CD4-positive, alpha-beta T cell treated with Interleukin-4 for 1 hour (primary cell): ENCODE results near the gene RGS6.
"Not testable (repeated sequence)": the region's sequence is repeated elsewhere in the genome, so short reads cannot be mapped to it uniquely, and the experiment has no call there.

Source experiments
- DNase-seq, 2 donors: peaks; one replicate each; pipeline ENCODE4 v3.0.0-alpha.2; 2020 to 2022

The RGS6 gene

DNA sequence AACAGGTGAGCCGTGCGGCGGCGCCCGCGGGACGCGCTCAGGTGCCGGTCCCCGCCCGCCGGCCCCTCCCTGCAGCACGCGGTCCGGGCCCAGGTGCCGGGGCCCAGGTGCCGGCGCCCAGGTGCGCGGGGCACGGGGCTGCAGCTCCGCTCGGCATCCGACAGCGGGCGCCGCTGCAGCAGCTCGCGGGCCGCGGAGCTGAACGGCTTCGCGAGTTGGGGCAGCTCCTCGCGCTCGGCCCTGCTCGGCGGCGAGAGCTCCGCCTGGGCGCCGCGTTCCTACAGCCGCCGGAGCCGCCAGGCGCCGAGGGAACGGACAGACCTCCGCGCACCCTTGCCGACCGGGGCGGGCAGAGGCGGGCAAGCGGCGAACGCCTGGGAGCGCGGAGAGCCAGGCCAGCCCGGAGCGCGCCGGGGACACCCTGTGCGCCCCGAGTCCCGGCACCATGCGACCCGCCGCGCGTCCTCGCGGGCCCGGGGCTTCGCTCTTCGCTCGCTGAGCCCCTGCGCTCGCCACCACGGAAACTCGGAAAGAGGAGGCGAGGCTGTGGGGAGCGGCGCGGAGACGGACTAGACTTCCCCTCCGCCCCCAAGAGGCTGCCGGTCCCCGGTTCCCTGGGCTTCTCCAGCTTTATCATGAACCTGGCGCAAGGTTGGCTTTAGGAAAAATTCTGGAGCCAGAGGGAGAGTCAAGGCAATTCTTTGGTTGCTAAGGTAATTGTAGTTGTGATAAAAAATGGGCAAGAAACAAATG is at the start of gene RGS6:
RGS6 (plus strand) TSS at position 201 of the 753 bp plus-strand sequence.
- no peak for DNase-seq

DNA sequence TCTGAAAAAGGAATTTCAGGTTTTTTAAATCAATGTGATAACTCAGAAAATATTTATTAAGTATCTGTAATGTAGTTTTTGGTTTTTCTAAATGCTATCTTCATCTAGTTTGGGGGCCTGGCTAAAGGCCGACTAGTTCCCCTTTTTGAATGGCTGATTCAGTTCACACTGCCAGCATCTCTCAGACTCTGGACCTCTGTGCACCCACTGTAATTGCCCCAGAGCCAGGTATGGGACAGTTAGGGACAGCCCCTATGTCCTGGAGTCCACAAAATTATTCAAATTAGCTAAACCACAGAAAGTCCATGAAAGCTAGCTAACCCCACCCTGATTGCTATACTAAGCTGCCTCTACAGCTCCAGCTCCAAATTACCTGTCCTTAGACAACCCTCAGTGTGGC is 49.1 kb upstream of the RGS6 start:
- DNase-seq, result no peak

DNA sequence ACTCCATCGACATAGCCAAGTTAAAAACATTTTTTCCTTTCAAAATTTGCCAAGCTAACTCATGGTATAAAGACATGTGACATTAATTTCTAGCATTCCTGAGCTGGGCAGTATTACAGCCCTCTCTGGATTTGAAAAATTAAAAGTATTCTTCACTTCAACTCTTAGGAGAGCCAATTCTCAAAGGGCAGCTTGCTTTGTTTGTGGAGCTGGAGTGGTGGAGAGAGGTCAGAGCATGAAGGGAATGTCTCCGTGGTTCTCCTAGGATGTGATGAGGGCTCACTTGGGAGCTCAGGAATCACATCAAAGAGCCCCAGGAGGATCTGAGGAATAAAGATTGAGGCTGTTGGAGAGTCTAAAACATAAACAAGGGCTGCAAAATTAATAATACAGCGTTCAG is 46.9 kb upstream of the RGS6 start:
- no peak for DNase-seq

DNA sequence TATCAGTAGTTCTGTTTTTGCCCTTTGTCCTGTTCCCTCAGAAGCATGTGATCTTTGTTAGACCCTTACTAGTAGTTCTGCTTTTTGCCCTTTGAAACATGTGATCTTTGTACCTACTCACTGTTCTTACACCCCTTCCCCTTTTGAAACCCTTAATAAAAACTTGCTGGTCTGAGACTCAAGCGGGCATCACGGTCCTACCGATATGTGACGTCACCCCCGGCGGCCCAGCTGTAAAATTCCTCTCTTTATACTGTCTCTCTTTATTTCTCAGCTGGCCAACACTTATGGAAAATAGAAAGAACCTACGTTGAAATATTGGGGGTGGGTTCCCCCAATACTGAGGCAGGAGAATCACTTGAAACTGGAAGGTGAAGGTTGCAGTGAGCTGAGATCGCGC is 44.4 kb upstream of the RGS6 start:
- not testable (repeated sequence) for DNase-seq

DNA sequence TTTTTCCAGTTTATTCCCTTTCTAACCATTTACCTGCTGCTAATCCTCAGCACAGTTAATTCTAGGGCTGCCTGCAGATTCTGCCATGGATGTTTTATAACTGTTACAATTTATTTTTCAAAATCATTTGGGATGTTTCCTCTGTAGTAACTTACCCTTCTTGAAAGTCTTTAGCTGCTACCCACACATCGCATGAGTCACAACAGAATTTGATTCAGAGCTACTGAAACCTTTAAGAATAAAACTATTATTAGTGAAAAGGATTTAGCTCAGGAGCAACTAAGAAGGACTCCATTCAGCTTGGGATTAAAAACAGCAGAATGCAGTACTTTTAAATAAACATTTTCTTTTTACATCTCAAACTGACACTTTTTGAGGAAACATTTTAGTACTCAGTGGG is 41.7 kb upstream of the RGS6 start:
- DNase-seq, result no peak

DNA sequence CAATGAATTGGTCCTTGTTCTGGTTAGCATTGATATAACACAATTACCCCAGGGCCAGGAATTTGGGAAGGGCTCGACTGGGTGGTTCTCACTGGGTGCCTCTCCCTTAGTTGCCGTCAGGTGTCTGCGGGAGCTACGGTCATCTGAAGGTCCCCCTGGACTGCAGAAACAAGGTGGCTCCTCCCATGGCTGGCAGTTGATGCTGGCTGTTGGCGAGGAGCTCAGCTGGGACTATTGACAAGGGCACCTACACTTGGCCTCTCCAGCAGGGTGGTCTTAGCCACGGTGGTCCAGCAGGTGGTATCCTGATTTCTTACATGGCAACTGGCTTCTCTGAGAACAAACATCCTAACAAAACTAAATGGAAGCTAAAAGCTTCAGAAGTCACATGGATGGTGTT is 41.0 kb upstream of the RGS6 start:
- no peak for DNase-seq

DNA sequence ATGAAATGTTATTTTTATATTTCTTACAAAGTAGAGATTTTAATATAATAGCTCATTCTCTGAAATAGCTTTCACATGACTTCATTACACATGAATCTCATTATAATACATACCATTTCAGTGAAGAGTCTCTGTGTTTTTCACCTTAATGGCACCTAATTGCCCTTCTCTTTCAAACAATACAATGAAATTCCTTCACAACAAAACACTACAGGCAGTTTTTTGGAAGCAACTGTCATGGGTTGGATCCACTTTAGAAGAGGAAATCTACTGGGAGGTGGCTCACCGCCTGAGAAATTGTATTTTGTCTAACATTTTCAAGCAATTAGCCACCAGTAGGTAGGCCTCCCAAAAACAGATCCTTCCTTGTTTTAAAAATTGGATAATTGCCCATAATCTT is 40.3 kb upstream of the RGS6 start:
- DNase-seq, result no peak

DNA sequence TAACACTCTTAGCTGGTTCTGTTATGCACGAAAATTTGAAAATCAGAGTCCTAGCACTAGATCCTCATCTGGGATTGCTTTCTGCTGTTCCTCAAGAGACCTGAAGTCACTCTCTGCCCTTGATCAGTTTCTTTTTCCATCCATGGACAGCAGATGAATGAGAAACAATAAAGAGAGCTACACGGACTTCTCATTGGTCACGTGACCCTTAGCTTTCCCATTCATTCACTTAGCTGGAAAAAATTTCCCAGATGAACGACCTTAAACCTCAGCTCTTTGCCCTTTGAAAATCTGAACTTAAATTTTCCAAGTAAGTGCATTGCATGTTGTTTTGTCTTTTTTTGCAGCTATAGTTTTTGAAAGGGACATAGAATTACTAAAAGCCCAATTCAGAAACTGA is 27.2 kb upstream of the RGS6 start:
- no peak for DNase-seq

DNA sequence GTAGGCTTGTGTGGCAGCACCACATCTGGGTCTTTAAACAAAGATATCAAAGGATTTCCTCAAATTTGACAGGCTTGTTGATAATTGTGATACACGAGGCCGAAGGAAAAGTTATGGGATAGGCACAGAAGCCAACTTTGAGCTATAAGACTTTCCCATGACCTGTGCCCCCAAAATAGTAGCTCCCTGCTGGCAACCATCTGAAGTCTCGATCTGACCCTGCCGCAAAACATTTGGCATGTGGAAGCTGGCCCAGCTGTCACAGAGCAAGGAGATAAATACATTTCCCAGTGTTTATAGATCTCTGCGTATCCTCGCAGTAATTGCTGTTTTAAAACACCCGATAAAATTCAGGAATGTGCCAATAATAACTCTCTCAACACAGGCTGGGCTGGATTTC is 26.4 kb upstream of the RGS6 start:
- no peak for DNase-seq

DNA sequence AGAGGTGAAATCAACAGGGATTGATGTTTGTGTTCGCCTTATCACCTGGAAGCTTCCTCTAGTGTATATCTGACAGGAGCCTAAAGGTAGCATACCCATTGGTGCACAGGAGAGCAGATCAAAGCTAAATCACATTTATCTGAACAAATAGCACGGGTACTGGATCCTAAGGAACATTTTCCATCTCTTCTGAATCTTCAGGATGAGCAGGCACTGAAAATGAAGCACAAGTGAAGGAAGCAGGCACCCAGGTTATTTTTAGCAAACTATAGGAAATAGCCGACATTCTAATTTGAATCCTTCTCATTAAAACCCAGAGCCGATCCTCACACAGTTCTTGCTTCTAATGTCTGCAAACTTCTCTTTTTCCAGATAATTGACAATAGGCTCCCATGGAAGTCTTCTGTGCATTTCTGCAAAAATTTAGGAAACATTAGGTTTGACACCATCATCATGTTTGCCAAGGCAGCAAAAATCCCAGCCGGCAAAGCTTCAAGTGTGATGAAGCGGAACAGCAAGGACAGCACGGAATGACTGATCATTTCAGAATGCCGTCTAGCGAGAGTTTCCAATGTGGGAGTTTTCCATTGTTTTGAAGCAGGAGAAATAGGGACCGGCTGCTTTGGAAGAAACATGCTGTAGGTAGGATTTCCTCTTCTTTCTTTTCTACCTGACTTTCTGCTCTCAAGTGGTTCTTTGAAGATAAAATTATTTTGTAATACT is 24.3 kb upstream of the RGS6 start:
- DNase-seq, result no peak

DNA sequence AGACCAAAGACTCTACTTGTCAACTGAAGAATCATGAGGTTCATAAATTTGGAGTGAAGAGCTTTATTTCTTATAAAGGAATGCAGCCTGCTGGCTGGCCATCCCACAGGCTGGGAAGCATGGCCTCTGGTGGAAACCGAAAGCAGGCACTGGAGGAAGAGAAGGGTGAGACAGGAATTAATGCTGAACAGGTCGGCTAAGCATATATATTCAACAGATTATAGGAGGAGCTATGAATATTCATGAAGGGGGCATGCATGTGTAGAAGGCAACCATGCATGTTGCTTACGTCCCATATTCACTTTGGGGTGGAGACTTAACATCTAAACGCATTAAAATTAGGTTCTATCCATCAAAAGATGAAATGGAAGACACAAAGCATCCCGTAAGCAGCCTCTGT is 20.6 kb upstream of the RGS6 start:
- DNase-seq, result no peak

DNA sequence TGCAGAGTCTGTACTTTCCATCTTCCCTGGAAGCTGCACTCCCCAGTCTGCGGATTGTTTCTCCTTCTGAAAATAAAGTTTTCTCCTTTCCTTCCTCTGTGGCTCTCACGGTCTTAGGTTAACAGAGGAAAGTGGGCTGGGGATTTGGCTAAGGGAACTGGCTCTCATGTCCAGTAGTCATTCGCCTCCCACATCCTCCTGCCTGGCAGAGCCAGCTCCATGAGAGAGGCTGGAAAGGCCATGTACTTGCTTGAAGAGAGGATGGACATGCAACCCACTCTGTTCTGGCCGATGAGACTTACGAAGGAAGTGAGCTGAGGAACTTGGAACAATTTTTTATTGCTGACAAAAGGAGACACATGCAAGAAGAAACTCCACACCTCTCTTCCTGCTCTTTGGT is 18.9 kb upstream of the RGS6 start:
- DNase-seq, result no peak

DNA sequence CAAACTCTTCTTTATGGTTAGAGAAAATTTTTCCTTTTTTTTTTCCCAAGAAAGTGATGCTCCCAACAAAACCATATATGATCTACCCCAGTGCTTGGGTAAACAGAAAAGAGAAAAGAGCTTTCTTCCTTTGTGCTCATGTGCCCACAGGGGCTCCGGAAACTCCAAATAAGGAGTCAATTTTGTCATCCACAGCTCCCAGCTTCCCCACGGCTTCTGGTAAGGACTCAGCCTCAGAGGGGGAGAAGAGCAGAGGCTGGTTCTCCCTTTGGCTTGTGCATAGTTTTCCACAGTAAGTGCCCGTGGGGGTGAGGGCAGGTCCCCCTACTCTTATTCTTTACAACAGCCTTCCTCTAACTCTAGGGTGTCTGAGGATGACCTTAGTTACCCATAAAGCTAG is 13.3 kb upstream of the RGS6 start:
- DNase-seq, result no peak

DNA sequence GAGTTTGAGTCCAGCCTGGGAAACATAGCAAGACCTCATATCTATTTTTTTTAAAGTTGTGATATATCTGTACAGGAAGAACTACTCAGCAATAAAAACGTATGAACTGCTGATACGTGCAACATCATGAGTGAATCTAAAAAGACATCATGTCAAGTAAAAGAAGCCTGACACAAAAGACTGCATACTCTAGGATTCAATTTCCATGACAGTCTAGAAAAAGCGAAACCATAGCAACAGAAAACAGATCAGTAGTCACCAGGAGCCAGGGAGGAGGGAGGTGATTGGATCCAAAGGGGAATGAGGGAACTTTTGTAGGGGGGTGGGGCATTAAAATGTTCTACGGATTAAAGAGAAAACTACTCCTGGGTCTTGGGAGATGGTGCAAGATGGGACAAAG is 8.7 kb upstream of the RGS6 start:
- DNase-seq, result no peak

DNA sequence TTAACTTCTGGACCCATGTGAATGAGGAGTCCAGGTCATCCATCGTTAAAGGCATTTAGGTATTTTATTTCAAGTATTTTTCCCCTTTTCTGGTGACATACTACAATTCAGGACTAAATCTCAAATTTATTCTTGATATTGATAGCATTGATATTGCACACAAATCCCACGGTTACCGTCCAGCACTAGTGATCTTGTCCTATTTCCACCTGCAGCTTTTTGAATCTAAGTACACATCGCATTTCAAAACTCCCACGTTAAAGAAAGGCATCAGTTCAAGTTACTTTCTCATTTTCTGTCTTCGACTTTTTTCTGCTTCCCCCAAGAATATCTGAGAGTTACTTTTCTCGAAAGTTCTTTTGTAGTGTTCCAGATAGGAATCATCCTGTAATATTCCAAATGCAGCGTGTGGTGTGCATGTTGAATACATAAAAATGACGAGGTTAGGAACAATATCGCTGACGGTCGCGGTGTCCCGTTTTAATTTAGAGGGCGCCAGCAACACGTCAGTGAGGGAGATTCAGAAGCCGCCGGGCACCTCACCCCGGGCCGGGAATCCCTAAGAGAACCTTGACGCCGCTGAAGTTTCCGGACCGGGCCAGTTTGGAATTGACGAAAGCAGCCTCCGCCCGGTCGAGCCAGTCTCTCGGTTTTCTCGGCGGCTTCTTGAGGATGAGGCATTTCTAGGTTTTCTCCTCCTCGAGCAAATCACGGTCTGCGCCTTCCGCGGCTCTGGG is 569 bp upstream of the RGS6 start:
- no peak for DNase-seq

DNA sequence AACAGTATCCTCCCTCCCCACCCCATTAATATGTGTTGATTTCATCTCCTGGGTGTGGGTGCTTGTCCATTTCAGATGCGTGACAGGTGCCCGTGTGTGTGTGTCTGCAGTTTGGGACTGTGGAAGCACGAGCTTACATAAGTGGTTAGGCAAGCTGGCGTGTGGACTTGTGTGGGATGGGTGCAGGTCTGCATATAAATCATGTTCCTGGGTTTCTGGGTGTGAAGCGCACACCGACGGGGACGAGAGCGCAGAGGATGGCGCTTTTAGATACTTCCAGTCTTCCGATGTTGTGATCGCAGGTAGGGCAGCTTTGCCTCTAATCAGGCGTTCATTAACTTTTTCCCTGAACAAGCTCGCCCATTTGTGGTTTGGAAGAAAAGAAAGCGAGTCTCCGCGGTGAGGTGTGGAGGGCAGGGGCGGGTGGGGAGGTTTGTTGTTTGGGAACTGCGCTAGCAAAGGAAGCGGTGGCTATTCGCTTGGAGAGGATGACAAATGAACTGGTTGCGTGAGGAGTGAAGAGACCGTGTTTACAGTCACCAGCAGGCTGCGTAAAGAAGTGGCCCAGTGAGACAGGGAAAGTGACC is 865 bp downstream of the RGS6 start:
- DNase-seq, result no peak

DNA sequence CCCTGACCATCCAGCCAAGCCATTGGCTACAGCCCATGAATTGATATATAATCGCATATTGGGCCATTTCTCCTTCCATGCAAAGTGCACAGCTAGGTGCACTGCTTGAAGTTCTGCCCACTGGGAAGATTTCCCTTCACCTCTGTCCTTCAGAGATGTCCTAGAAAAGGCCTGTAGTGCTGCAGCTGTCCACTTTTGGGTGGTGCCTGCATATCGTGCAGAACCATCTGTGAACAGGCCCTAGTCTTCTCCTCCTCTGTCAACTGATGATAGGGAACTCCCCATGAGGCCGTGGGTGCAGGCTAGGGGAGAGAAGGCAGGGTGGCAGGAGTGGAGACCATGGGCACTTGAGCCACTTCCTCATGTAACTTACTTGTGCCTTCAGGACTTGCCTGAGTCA is 6.0 kb downstream of the RGS6 start:
- not testable (repeated sequence) for DNase-seq

DNA sequence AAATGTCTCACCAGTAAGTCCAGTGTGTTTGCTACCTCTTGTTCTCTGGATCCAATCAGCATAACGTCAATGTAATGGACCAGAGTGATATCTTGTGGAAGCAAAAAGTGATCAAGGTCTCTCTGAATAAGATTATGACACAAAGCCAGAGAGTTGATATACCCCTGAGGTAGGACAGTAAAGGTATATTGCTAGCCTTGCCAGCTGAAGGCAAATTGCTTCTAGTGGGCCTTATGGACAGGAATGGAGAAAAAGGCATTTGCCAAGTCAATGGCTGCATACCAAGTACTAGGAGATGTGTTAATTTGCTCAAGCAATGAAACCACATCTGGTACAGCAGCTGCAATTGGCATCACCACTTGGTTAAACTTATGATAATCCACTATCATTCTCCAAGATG is 7.1 kb downstream of the RGS6 start:
- DNase-seq, result not testable (repeated sequence)

DNA sequence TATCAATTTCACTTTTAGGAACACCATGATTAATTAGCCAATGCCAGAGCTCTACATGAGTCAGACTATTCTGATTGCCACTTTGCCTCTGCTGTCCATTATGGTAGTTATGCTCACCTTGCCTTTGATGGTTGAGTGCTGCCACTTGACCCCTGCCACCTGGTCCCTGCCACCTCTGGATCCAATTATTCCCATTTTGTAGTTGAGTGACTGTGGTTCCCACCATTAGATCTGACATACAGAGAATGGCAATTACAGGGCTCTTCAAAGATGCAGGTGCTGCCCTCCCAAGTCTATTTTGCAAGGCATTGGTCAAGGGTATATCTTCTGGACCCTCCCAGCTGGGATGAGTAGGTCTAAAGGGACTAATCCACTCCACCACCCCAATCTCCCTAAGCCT is 8.3 kb downstream of the RGS6 start:
- not testable (repeated sequence) for DNase-seq

DNA sequence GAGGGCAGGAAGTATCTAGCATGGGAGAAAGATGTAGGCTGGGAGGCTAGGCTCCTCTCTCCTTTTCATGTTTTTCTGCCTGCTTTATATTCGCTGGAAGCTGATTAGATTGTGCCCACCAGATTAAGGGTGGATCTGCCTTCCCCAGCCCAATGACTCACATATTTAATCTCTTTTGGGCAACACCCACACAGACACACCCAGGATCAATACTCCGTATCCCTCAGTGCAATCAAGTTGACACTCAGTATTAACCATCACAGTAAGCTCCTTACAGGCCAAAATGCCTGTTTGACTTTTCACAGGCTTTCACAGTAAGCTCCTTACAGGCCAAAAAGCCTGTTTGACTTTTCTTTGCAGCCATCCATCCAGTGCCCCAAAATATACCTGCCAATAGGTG is 9.4 kb downstream of the RGS6 start:
- DNase-seq, result not testable (repeated sequence)

DNA sequence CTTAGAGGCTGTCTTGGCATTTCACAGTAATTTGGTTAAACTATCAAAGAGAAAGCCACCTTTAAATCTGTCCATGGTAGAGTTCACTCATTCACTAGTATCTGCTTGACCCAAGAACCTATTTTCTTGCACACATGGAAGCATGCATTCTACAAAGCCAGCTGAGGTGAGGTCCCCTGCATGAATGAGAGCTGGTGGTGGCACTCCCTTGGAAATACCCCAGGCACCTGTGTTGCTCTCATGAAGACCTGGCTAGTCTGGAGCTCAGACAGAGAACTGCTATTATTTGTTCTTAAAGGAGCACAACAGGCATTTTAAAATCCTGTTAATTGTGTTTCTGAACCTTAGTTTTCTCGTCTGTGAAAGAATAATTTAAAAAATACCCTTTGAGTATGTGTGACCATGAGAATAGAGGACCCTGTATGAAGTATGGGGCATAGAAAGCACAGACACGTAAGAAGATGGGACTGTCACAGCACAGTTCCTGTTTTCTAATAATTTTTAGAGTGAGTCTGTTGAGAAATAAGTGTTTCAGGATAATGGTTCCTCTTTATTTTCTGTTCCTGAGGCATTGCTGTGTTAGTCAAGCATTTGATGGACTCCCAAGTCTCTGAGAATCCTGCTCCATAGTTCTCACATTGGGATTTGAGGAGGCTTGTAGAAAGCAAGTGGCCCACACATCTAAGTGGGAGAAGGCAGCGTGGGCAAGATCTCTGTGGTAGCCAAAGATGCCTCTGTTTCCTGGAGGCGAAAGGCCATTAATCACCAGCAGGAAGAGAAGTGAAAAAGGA is 10.9 kb downstream of the RGS6 start:
- no peak for DNase-seq

DNA sequence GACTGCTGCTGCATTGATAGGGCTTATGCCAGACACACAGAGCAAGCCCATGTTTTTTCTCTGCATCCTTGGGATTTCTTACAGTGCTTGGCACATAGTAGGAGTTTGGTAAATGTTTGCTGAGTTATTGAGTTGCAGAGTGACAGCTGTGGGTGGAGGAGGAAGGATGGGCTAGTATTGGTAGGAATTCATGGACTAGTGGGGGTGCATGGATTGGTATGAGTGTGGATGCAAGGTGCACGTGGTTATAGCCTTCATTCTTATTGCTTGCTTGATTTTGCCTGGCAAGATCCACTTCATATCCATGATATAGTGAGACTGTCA is 11.4 kb downstream of the RGS6 start:
- no peak for DNase-seq

DNA sequence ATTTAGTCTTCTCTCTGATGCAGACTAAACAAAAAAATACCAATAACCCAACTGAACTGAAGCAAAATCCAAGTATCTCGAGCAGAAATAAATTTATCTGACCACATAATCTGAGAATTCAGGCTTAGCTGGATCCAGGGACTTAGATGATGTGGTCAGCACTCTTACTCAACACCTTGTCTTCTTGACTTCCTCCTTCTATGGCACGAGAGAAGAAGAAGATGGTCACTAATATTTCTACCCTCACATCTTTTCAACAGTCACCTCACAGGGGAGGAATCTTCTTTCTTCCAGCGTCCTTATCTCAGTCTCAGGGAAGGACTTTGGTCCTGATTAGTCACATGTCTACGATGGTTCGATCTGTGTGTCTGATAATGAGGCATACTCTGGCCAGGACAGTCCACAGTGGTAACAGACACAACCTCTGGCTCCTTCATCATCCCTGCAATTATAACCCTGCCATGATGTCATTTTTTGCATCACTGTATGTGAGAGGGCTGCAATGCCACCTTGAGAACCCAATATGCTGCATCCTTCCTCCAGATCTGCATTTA is 15.8 kb downstream of the RGS6 start:
- no peak for DNase-seq
